H9 (cell line): Measurements from ENCODE around the gene TMEM229B. TPM values are rescaled to one million over a fixed set of nuclear protein-coding genes. Genes with fewer than 3 reads are reported as not detected.

Experiments
- DNase-seq: peaks from one replicate; pipeline ENCODE4 v3.0.0-alpha.2; 2017
- H2AFZ ChIP-seq: one replicate; pipeline ENCODE4 v1.6.1; 2013; ENCODE audit warnings: mild to moderate bottlenecking, low read length, control low read depth, moderate library complexity
- H2AK5ac ChIP-seq: 2 replicates; pipeline ENCODE4 v1.6.1; 2013; ENCODE audit warnings: low read length, control low read depth, mixed read lengths; ENCODE audit not compliant: insufficient read length
- H2BK120ac ChIP-seq: one replicate; pipeline ENCODE4 v1.6.1; 2013; ENCODE audit warnings: low read depth, mild to moderate bottlenecking, low read length, control low read depth, inconsistent platforms; ENCODE audit not compliant: poor library complexity, severe bottlenecking
- H2BK12ac ChIP-seq: 2 replicates; pipeline ENCODE4 v1.6.1; 2013; ENCODE audit warnings: low read length, control low read depth, mixed read lengths, low read depth; ENCODE audit not compliant: insufficient read length
- H2BK15ac ChIP-seq: 2 replicates; pipeline ENCODE4 v1.6.1; 2013; ENCODE audit warnings: low read depth, low read length, control low read depth
- H2BK20ac ChIP-seq: one replicate; pipeline ENCODE4 v1.6.1; 2013; ENCODE audit warnings: low read depth, mild to moderate bottlenecking, low read length, control low read depth, inconsistent platforms; ENCODE audit not compliant: poor library complexity, severe bottlenecking
- H2BK5ac ChIP-seq: 2 replicates; pipeline ENCODE4 v1.6.1; 2013; ENCODE audit warnings: low read length, control low read depth, mixed read lengths; ENCODE audit not compliant: insufficient read length
- H3K14ac ChIP-seq: 2 replicates; pipeline ENCODE4 v1.6.1; 2013; ENCODE audit warnings: low read length, control low read depth; ENCODE audit not compliant: insufficient read depth
- H3K18ac ChIP-seq: 2 replicates; pipeline ENCODE4 v1.6.1; 2013; ENCODE audit warnings: low read depth, mild to moderate bottlenecking, mixed read lengths, low read length, control low read depth; ENCODE audit not compliant: insufficient read length
- H3K23ac ChIP-seq: 2 replicates; pipeline ENCODE4 v1.6.1; 2013; ENCODE audit warnings: low read length, control low read depth, mixed read lengths, low read depth; ENCODE audit not compliant: insufficient read length
- H3K23me2 ChIP-seq: 2 replicates; pipeline ENCODE4 v1.6.1; 2013; ENCODE audit warnings: low read depth, mild to moderate bottlenecking, mixed read lengths, low read length, control low read depth; ENCODE audit not compliant: insufficient read length, poor library complexity, severe bottlenecking
- H3K27ac ChIP-seq: 2 replicates; pipeline ENCODE4 v1.5.1; 2013; ENCODE audit warnings: low read length, control low read depth, mixed read lengths, low read depth; ENCODE audit not compliant: insufficient read length
- H3K27me3 ChIP-seq: 2 replicates; pipeline ENCODE4 v1.6.1; 2013; ENCODE audit warnings: low read length, control low read depth, inconsistent platforms; ENCODE audit not compliant: insufficient read depth
- H3K4ac ChIP-seq: 2 replicates; pipeline ENCODE4 v1.6.1; 2013; ENCODE audit warnings: low read depth, mild to moderate bottlenecking, control low read depth, inconsistent platforms, low read length, moderate library complexity
- H3K4me1 ChIP-seq: 2 replicates; pipeline ENCODE4 v1.6.1; 2013; ENCODE audit warnings: low read length, control low read depth, inconsistent platforms; ENCODE audit not compliant: insufficient read depth
- H3K4me2 ChIP-seq: 2 replicates; pipeline ENCODE4 v1.6.1; 2013; ENCODE audit warnings: low read length, control low read depth, mixed read lengths; ENCODE audit not compliant: insufficient read length, insufficient read depth
- H3K56ac ChIP-seq: 2 replicates; pipeline ENCODE4 v1.6.1; 2013; ENCODE audit warnings: low read depth, mild to moderate bottlenecking, mixed read lengths, low read length, control low read depth; ENCODE audit not compliant: insufficient read length
- H3K79me1 ChIP-seq: 2 replicates; pipeline ENCODE4 v1.6.1; 2013; ENCODE audit warnings: low read depth, mild to moderate bottlenecking, moderate library complexity, low read length, control low read depth, inconsistent platforms; ENCODE audit not compliant: insufficient read depth, poor library complexity, severe bottlenecking
- H3K79me2 ChIP-seq: 2 replicates; pipeline ENCODE4 v1.6.1; 2013; ENCODE audit warnings: low read length, control low read depth, inconsistent platforms; ENCODE audit not compliant: insufficient read depth
- H3K9ac ChIP-seq: 2 replicates; pipeline ENCODE4 v1.6.1; 2013; ENCODE audit warnings: low read length, control low read depth, mixed read lengths; ENCODE audit not compliant: insufficient read length; ENCODE audit errors: extremely low read depth
- H3K9me3 ChIP-seq: one replicate; pipeline ENCODE4 v1.6.1; 2013; ENCODE audit warnings: low read depth, low read length, inconsistent platforms; ENCODE audit not compliant: control insufficient read depth
- H3T11ph ChIP-seq: one replicate; pipeline ENCODE4 v1.6.1; 2013; ENCODE audit warnings: mild to moderate bottlenecking, low read length, control low read depth, inconsistent platforms
- H4K20me1 ChIP-seq: one replicate; pipeline ENCODE4 v1.6.1; 2013; ENCODE audit not compliant: control insufficient read depth, insufficient read length, insufficient read depth
- H4K5ac ChIP-seq: 2 replicates; pipeline ENCODE4 v1.6.1; 2013; ENCODE audit warnings: low read depth, mild to moderate bottlenecking, mixed read lengths, low read length, control low read depth; ENCODE audit not compliant: insufficient read length
- H4K8ac ChIP-seq: replicated peaks from 2 replicates; pipeline ENCODE4 v1.6.1; 2013; ENCODE audit warnings: low read length, control low read depth, mixed read lengths, low read depth; ENCODE audit not compliant: insufficient read length
- H4K91ac ChIP-seq: 2 replicates; pipeline ENCODE4 v1.6.1; 2013; ENCODE audit warnings: low read depth, mild to moderate bottlenecking, moderate library complexity, mixed read lengths, low read length, control low read depth; ENCODE audit not compliant: insufficient read length
- H3K27ac Mint-ChIP-seq, 3 experiments: 2 replicates in 2 of 3; 3 replicates in 1 of 3; pipeline ENCODE4 v1.8.0; 2020 to 2021; ENCODE audit warnings: mixed read lengths in 3 of 3, mild to moderate bottlenecking in 1 of 3, moderate library complexity in 1 of 3
- H3K27me3 Mint-ChIP-seq: 2 replicates; pipeline ENCODE4 v1.8.0; 2021; ENCODE audit warnings: low read depth, mild to moderate bottlenecking, moderate library complexity, mixed read lengths
- H3K36me3 Mint-ChIP-seq, 3 experiments: 2 replicates in 2 of 3; 3 replicates in 1 of 3; pipeline ENCODE4 v1.8.0; 2020 to 2021; ENCODE audit warnings: low read depth in 3 of 3, mixed read lengths in 3 of 3; ENCODE audit not compliant: insufficient read depth in 1 of 3
- H3K4me1 Mint-ChIP-seq, 2 experiments: 2 replicates each; pipeline ENCODE4 v1.8.0; 2020; ENCODE audit warnings: mixed read lengths in 2 of 2
- H3K4me3 Mint-ChIP-seq, 2 experiments: 2 replicates in 1 of 2; 3 replicates in 1 of 2; pipeline ENCODE4 v1.8.0; 2020 to 2021; ENCODE audit warnings: mild to moderate bottlenecking in 2 of 2, mixed read lengths in 2 of 2, moderate library complexity in 1 of 2
- H3K9me3 Mint-ChIP-seq, 2 experiments: 2 replicates in 1 of 2; 3 replicates in 1 of 2; pipeline ENCODE4 v1.8.0; 2020; ENCODE audit warnings: mild to moderate bottlenecking in 2 of 2, mixed read lengths in 2 of 2, moderate library complexity in 1 of 2
- WGBS: extraction: QIAGEN DNeasy Blood & Tissue Kit; methylation state at CpG from one replicate; pipeline ENCODE4 v1.1.7; 2013; ENCODE audit warnings: missing lambda C conversion rate, low lambda C conversion rate, mixed read lengths; ENCODE audit not compliant: insufficient read length; ENCODE audit errors: extremely low coverage; 5-methylcytosine and 5-hydroxymethylcytosine counted together
- total RNA-seq: library from RNA; stranded (reverse); gene quantifications from 2 replicates; pipeline ENCODE4 v1.2.1, GENCODE V29; 2021
- TF ChIP-seq, protein P1 (sequence below): fragments of 200-600 bp; sonication (generic); conservative IDR thresholded peaks from 3 replicates; pipeline ENCODE4 v1.8.0; 2021; ENCODE audit warnings: antibody characterized with exemption, mild to moderate bottlenecking

Gene TMEM229B
- total RNA-seq, 1 experiment from 2014 or later: 0.24 TPM

DNA sequence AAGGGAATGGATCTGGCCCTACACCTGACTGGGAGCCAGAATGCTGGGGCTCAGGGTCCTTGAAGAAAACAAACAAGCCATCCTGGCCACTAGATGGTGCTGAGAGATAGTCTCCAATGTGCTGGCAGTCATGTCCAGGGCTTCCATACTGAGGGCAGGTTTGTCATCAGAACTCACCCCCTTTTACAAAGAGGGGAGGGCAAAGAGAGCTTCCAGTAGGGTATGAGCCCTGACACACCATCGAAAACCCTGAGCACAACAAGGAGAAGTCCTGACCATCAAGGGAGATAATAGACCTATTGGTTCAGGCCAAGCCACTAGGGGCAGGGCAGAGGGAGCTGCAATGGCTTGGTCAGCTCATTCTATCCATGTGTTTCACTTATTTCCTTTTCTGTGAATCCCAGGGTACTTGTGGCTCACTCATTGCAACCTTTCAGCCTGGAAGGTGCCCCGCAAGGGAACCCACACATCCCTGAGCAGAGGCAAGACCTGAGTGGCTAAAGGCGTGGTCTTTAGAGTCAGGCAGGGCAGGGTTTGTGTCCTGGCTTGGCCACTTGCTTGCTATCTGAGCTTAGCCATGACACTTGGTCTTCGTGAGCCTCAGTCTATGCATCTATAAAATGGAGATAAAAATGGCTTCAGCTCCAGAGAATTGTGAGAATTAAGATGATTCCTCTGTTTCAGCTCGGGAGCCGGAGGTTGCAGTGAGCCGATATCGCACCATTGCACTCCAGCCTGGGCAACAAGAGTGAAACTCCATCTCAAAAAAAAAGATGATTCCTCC lies 38.3 kb upstream of the TMEM229B start:
- Mint-ChIP-seq H3K36me3 (no peaks in the 10 kb centered on the region), H3K4me1 (peaks cover 7 to 11% of the 10 kb centered on the region in 2 experiments), H3K4me3 (no peak overlapping the region; a peak in 1 of 5 replicates), H3K27me3 (peaks cover 4% of the 10 kb centered on the region), H3K27ac (peak overlapping the region in 1 of 3 experiments; percentile 60; a peak in 2 of 7 replicates), H3K9me3 (no peaks in the 10 kb centered on the region)
- Histone ChIP-seq H3K27ac (no peak overlapping the region), H3K18ac (peak overlapping the region; percentile 34), H3K79me1 (no peaks in the 10 kb centered on the region), H3K14ac (no peak overlapping the region), H2AFZ (no peak overlapping the region), H3K56ac (no peak overlapping the region), H2BK5ac (no peak overlapping the region), H2BK12ac (no peak overlapping the region), H4K91ac (no peak overlapping the region), H3K4me1 (no peaks in the 10 kb centered on the region; the same call in 1 of the 2 replicates), H4K8ac (no peak overlapping the region), H4K5ac (no peak overlapping the region), H3K4me2 (no peak overlapping the region), H3K23me2 (no peaks in the 10 kb centered on the region), H2BK20ac (no peak overlapping the region), H3K9ac (no peak overlapping the region), H2BK120ac (no peak overlapping the region), H3K23ac (no peak overlapping the region), H3T11ph (no peak overlapping the region), H4K20me1 (no peaks in the 10 kb centered on the region), H2AK5ac (no peak overlapping the region), H3K9me3 (no peaks in the 10 kb centered on the region), H2BK15ac (no peak overlapping the region), H3K4ac (no peak overlapping the region), H3K27me3 (no peaks in the 10 kb centered on the region), H3K79me2 (no peaks in the 10 kb centered on the region)
- TF ChIP-seq, protein P1, sequence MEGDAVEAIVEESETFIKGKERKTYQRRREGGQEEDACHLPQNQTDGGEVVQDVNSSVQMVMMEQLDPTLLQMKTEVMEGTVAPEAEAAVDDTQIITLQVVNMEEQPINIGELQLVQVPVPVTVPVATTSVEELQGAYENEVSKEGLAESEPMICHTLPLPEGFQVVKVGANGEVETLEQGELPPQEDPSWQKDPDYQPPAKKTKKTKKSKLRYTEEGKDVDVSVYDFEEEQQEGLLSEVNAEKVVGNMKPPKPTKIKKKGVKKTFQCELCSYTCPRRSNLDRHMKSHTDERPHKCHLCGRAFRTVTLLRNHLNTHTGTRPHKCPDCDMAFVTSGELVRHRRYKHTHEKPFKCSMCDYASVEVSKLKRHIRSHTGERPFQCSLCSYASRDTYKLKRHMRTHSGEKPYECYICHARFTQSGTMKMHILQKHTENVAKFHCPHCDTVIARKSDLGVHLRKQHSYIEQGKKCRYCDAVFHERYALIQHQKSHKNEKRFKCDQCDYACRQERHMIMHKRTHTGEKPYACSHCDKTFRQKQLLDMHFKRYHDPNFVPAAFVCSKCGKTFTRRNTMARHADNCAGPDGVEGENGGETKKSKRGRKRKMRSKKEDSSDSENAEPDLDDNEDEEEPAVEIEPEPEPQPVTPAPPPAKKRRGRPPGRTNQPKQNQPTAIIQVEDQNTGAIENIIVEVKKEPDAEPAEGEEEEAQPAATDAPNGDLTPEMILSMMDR: peak; percentile 91
- no CpG with 5 or more reads among the region's 8 CpGs for WGBS
- peak; percentile 76 for DNase-seq
